Hepatocyte (in vitro differentiated cells): ENCODE data around the gene PTPN12.

Experiments used
- CTCF ChIP-seq: fragments of 200-600 bp; sonication (generic); IDR thresholded peaks from 2 replicates; pipeline ENCODE4 v1.5.1; 2016; ENCODE audit warnings: antibody characterized with exemption, mild to moderate bottlenecking; ENCODE audit not compliant: poor library complexity
- EZH2 ChIP-seq: fragments of 200-600 bp; sonication (generic); IDR thresholded peaks from 2 replicates; pipeline ENCODE4 v1.6.1; 2016; ENCODE audit warnings: antibody characterized with exemption, mild to moderate bottlenecking, borderline replicate concordance
- EZH2phosphoT487 ChIP-seq: fragments of 200-600 bp; sonication (generic); IDR thresholded peaks from one replicate; pipeline ENCODE4 v1.6.1; 2018; ENCODE audit warnings: antibody characterized with exemption, mild to moderate bottlenecking, low read depth, moderate library complexity; ENCODE audit not compliant: unreplicated experiment, severe bottlenecking

- TF ChIP-seq EZH2phosphoT487, result no peak
- no peak for TF ChIP-seq CTCF
- TF ChIP-seq EZH2, result no peak
These were observed 11.9 kb upstream of the PTPN12 start for GRCh38 chr7:77525231-77525630.
